ENCODE data around the gene MYL9. TPM values are rescaled to one million over a fixed set of nuclear protein-coding genes. Genes with fewer than 3 reads are reported as not detected.

MYL9 gene
- total and polyA plus RNA-seq, 2 donors (not counting 1 experiment from before 2014, with no cell fraction given): 0.78 to 3.5 TPM

DNA sequence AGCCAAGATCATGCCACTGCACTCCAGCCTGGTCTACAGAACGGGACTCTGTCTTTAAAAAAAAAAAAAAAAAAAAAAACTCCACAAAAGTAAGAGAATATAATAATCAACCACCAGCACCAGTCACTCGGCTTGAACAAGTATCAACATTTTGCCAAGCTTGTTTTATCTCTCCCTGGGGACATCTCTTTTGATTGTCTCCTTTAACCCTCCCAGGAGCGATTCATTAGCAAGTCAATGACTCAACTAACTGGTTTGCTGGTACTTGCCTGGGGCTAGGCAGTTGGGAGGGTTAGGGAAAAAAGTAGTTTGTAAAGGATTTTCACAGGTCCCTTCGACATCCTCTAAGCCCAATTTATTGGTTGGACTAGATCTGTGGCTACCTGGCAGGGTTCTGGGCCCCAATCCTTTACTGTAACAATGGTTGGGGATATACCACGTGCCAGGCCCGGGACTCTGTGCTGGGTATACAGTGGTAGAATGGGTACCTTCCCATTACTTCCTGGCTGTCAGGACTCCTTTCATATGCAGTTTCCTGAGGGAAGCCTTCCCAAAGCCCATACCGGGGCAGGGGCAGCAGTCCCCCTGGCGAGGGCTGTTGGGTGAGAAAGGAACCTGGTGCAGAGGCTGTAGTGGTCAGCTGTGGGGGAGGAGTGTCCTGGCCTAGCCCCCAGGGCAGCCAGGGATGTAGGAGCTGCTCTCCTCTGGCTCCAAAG lies 44.2 kb downstream of the MYL9 start:
- Histone ChIP-seq H3K27ac (ENCODE audit: low read length in 2 of 2) (peak overlapping the region in 1 of 2 donors; percentile 18), H2AFZ (ENCODE audit: insufficient read depth, low read depth, low read length, poor library complexity, severe bottlenecking) (no peak overlapping the region), H3K27me3 (replicated peaks in 1 of 4; ENCODE audit: control extremely low read depth in 1 of 4, control insufficient read depth in 3 of 4, insufficient read depth in 4 of 4, low read length in 3 of 4) (no peaks in the 10 kb centered on the region), H3K9ac (ENCODE audit: low read length) (no peak overlapping the region), H3K4me1 (ENCODE audit: control insufficient read depth in 2 of 2, insufficient read depth in 2 of 2, low read length in 2 of 2) (no peaks in the 10 kb centered on the region), H4K20me1 (ENCODE audit: control insufficient read depth, insufficient read depth, low read length, poor library complexity, severe bottlenecking) (peaks cover 32% of the 10 kb centered on the region), H3K9me3 (ENCODE audit: control extremely low read depth in 1 of 3, control insufficient read depth in 2 of 3, insufficient read depth in 1 of 3, low read length in 2 of 3) (no peaks in the 10 kb centered on the region), H3K4me2 (replicated peaks; ENCODE audit: low read depth, low read length, poor library complexity, severe bottlenecking) (no peak overlapping the region), H3K4me3 (ENCODE audit: control extremely low read depth in 1 of 5, extremely low read depth in 1 of 5, insufficient read depth in 1 of 5, low read depth in 2 of 5, low read length in 4 of 5) (no peak overlapping the region), H3K36me3 (replicated peaks in 1 of 2; ENCODE audit: control extremely low read depth in 1 of 2, control insufficient read depth in 1 of 2, extremely low read depth in 1 of 2, insufficient read depth in 2 of 2, low read length in 1 of 2) (peaks cover 10 to 72% of the 10 kb centered on the region in 2 experiments), H3K79me2 (ENCODE audit: control insufficient read depth, insufficient read depth, low read length) (peaks cover 45% of the 10 kb centered on the region)
- H3K9me3 Mint-ChIP-seq (ENCODE audit: insufficient read depth): no peaks in the 10 kb centered on the region
- peak overlapping the region; percentile 50 for H3K27ac Mint-ChIP-seq
- no peak for ATAC-seq (ENCODE audit: low read depth)
- TF ChIP-seq EZH2 (IDR thresholded peaks at IDR 0.05; ENCODE audit: borderline replicate concordance, insufficient read depth, low read depth, low read length, poor library complexity, severe bottlenecking): no peak
- TF ChIP-seq, protein P1, sequence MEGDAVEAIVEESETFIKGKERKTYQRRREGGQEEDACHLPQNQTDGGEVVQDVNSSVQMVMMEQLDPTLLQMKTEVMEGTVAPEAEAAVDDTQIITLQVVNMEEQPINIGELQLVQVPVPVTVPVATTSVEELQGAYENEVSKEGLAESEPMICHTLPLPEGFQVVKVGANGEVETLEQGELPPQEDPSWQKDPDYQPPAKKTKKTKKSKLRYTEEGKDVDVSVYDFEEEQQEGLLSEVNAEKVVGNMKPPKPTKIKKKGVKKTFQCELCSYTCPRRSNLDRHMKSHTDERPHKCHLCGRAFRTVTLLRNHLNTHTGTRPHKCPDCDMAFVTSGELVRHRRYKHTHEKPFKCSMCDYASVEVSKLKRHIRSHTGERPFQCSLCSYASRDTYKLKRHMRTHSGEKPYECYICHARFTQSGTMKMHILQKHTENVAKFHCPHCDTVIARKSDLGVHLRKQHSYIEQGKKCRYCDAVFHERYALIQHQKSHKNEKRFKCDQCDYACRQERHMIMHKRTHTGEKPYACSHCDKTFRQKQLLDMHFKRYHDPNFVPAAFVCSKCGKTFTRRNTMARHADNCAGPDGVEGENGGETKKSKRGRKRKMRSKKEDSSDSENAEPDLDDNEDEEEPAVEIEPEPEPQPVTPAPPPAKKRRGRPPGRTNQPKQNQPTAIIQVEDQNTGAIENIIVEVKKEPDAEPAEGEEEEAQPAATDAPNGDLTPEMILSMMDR (IDR thresholded peaks at IDR 0.05): no peak
- ChIA-PET POLR2A (interaction anchor here (0.7 kb wide), 1 partner anchor 63 kb away, joined by 7 read pairs; no protein-coding TSS in a partner anchor), CTCF (interaction anchor here (1.2 to 2.0 kb wide), 2 partner anchors 9 to 10 kb away, joined by 5 read pairs; no protein-coding TSS in a partner anchor)
- peak; percentile 22 for DNase-seq
- no peaks in the 10 kb centered on the region for H3K27me3 Mint-ChIP-seq
- intact Hi-C loops (cut with micrococcal nuclease): no loop called here
- WGBS (ENCODE audit: insufficient coverage): 96% methylated on average over 4 of the region's 8 CpGs
- peaks cover 19% of the 10 kb centered on the region for H3K4me1 Mint-ChIP-seq
- no peak overlapping the region for H3K4me3 Mint-ChIP-seq

All from B cell (primary cell).